Esophagus muscularis mucosa (tissue), 4 donors: Measurements from ENCODE around the gene SELENOF. TPM values are rescaled to one million over a fixed set of nuclear protein-coding genes. Genes with fewer than 3 reads are reported as not detected.

ENCODE experiments used
- DNase-seq: peaks from one replicate; pipeline ENCODE4 v3.0.0-alpha.2; 2017; ENCODE audit errors: extremely low spot score
- H3K27ac ChIP-seq, 4 donors: fragments of 200-600 bp; sonication (generic); replicated peaks in 1 of 4; 1 replicate in 3 of 4; 2 replicates in 1 of 4; pipeline ENCODE4 v1.5.1; 2016 to 2019; ENCODE audit warnings: mild to moderate bottlenecking in 1 of 4
- H3K27me3 ChIP-seq, 4 donors: fragments of 200-600 bp; sonication (generic); one replicate each; pipeline versions ENCODE4 v1.5.1 to v1.6.0; 2016 to 2019
- H3K36me3 ChIP-seq, 4 donors: fragments of 200-600 bp; sonication (generic); one replicate each; pipeline ENCODE4 v1.5.1; 2016 to 2019
- H3K4me1 ChIP-seq, 4 donors: fragments of 200-600 bp; sonication (generic); one replicate each; pipeline ENCODE4 v1.5.1; 2016 to 2019
- H3K4me3 ChIP-seq, 4 donors: fragments of 200-600 bp; sonication (generic); 1 replicate in 2 of 4; 2 replicates in 2 of 4; pipeline ENCODE4 v1.5.1; 2016 to 2019; ENCODE audit warnings: mild to moderate bottlenecking in 4 of 4, moderate library complexity in 1 of 4
- H3K9me3 ChIP-seq, 4 donors: fragments of 200-600 bp; sonication (generic); 1 replicate in 3 of 4; 2 replicates in 1 of 4; pipeline ENCODE4 v1.5.1; 2016 to 2019
- CTCF ChIP-seq, 3 experiments: fragments of 200-600 bp in 2 of 3; fragments of 450-650 bp in 1 of 3; sonication (generic) in 2 of 3; IDR thresholded peaks; one replicate each; pipeline ENCODE4 v1.5.1; 2017 to 2019; ENCODE audit warnings: antibody characterized with exemption in 3 of 3, mild to moderate bottlenecking in 2 of 3, moderate library complexity in 1 of 3
- EP300 ChIP-seq: sonication (generic); formaldehyde crosslinking; IDR thresholded peaks from one replicate; pipeline ENCODE4 v1.6.1; 2017; ENCODE audit warnings: antibody characterized with exemption
- POLR2A ChIP-seq: fragments of 450-650 bp; IDR thresholded peaks from one replicate; pipeline ENCODE4 v1.6.1; 2017; ENCODE audit warnings: antibody characterized with exemption, moderate library complexity, mild to moderate bottlenecking, low read depth
- POLR2AphosphoS5 ChIP-seq, 2 donors: sonication (generic); formaldehyde crosslinking; IDR thresholded peaks; one replicate each; pipeline ENCODE4 v1.6.1; 2017; ENCODE audit warnings: antibody characterized with exemption in 2 of 2
- WGBS: methylation state at CpG from one replicate; pipeline ENCODE4 v1.1.5; 2018; 5-methylcytosine and 5-hydroxymethylcytosine counted together
- intact Hi-C: fragments of 100-400 bp; cut with DNase I; formaldehyde crosslinking; loops from one replicate; pipeline ENCODE4 v1.15.1; 2023
- total RNA-seq, 4 donors: library from RNA; depleted of rRNA; stranded (reverse); fragments of >200 nt; gene quantifications; one replicate each; pipeline versions ENCODE4 v1.1.0 to v1.2.1, GENCODE V29; 2016

Gene SELENOF
- total RNA-seq, 4 donors from 2014 or later = 76.8 to 103 (median 89.4) TPM

- intact Hi-C loops = no loop called here
- H3K4me3 ChIP-seq = no peak overlapping the region
- TF ChIP-seq POLR2A (no peak), POLR2AphosphoS5 (IDR thresholded peaks at IDR 0.05) (no peak), CTCF (IDR thresholded peaks at IDR 0.05) (no peak), EP300 (no peak)
- H3K4me1 ChIP-seq = no peaks in the 10 kb centered on the region
- H3K36me3 ChIP-seq = no peaks in the 10 kb centered on the region
- no peak overlapping the region for H3K27ac ChIP-seq
- WGBS = 97% methylated on average over 1 of the region's 1 CpG
- no peak for DNase-seq
- peaks cover 0 to 7% (median 0%) of the 10 kb centered on the region in 4 donors for H3K9me3 ChIP-seq
- H3K27me3 ChIP-seq = no peaks in the 10 kb centered on the region
Observed at GRCh38 chr1:86925742-86926141, 11.8 kb upstream of the SELENOF start.

GRCh38 chr1:86924324-86924960 is 10.5 kb upstream of the SELENOF start:
- no peaks in the 10 kb centered on the region for H3K27me3 ChIP-seq
- intact Hi-C loops = no loop called here
- TF ChIP-seq EP300 (no peak), POLR2A (no peak), CTCF (IDR thresholded peaks at IDR 0.05) (no peak), POLR2AphosphoS5 (IDR thresholded peaks at IDR 0.05) (no peak)
- peaks cover 0 to 7% (median 0%) of the 10 kb centered on the region in 4 donors for H3K9me3 ChIP-seq
- H3K4me1 ChIP-seq = no peaks in the 10 kb centered on the region
- H3K36me3 ChIP-seq = no peaks in the 10 kb centered on the region
- no peak overlapping the region for H3K27ac ChIP-seq
- no peak overlapping the region for H3K4me3 ChIP-seq
- 97% methylated on average over 8 of the region's 8 CpGs for WGBS
- no peak for DNase-seq

- intact Hi-C loops = no loop called here
- peaks cover 0 to 7% (median 0%) of the 10 kb centered on the region in 4 donors for H3K9me3 ChIP-seq
- no peak overlapping the region for H3K27ac ChIP-seq
- DNase-seq = no peak
- no peaks in the 10 kb centered on the region for H3K27me3 ChIP-seq
- WGBS = 100% methylated on average over 1 of the region's 1 CpG
- no peak for TF ChIP-seq POLR2A
- no peak for TF ChIP-seq EP300
- no peak for TF ChIP-seq CTCF (IDR thresholded peaks at IDR 0.05)
- H3K4me3 ChIP-seq = no peak overlapping the region
- H3K4me1 ChIP-seq = no peaks in the 10 kb centered on the region
- H3K36me3 ChIP-seq = no peaks in the 10 kb centered on the region
Observed at GRCh38 chr1:86922445-86922844, 8.5 kb upstream of the SELENOF start.

- TF ChIP-seq CTCF (IDR thresholded peaks at IDR 0.05) = no peak
- TF ChIP-seq POLR2AphosphoS5 (IDR thresholded peaks at IDR 0.05) = no peak
- no peak for TF ChIP-seq POLR2A
- TF ChIP-seq EP300 = no peak
- DNase-seq = no peak
- Histone ChIP-seq H3K4me3 (no peak overlapping the region), H3K36me3 (no peaks in the 10 kb centered on the region), H3K27me3 (no peaks in the 10 kb centered on the region), H3K9me3 (no peaks in the 10 kb centered on the region), H3K4me1 (peaks cover 13 to 32% (median 26%) of the 10 kb centered on the region in 4 donors), H3K27ac (no peak overlapping the region)
- WGBS = 82% methylated on average over 1 of the region's 1 CpG
- intact Hi-C loops = loop anchor here (10.0 kb wide), 1 partner anchor 212 kb away; the partner anchor contains the start of gene SH3GLB1
Observed at GRCh38 chr1:86916752-86917151, 2.8 kb upstream of the SELENOF start.
